GM23248 (cell line): ENCODE measurements around the gene VILL.

Source experiments
- EZH2 ChIP-seq: fragments of 200-600 bp; sonication (generic); IDR thresholded peaks from 2 replicates; pipeline ENCODE4 v1.6.1; 2018; ENCODE audit warnings: antibody characterized with exemption, mild to moderate bottlenecking; ENCODE audit not compliant: insufficient read depth, poor library complexity, severe bottlenecking
- EZH2phosphoT487 ChIP-seq: fragments of 200-600 bp; sonication (generic); IDR thresholded peaks from 2 replicates; pipeline ENCODE4 v1.6.1; 2018; ENCODE audit warnings: antibody characterized with exemption, moderate library complexity, mild to moderate bottlenecking, low read depth; ENCODE audit not compliant: insufficient read depth

DNA sequence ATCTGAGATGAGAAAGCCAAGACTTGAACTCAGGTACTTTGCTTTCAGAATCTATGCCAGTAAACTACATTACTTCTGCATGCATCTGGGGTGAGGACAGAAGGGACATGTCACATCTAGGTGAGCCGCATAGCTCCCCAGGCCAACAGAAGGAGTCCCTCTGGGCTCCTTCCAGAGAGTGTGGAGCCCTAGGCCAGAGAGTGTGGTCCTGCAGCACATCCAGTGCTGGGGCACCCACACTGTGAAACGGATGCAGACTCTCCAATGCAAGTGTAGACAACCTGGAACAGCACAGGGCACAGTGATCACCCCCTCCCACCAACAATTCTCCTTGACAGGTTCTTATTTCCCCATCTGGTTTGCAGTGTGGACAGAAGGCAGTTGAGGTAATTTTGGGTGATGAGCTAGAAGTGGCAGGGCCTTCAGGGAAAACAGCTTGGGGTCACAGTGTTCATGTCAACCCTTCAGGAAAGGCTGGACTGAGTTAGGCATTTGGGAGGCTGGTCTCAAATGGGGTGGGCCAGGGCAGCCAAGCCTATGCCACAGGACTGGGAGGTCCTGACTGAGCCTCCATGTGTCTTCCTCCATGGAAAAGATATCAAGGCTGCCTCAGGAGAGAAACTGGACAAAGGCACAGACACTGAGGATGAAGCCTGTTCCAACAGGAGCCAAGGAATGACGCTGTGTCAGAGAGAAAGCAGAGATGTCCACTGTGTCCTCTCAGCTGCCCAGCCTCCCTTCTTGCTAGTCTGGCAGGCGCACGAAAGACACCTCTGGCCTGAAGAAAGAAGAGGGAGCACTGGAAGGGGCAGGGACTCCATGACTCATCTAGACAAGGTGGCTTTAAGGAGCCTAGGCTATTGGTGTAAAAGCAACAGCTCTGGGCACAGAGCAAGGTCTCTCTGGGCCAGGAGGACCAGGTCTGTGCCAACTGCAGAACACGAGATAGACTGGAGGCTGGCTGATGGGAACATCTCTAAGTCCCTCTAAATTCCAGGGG is 37.2 kb downstream of the VILL start:
- TF ChIP-seq EZH2, result no peak
- no peak for TF ChIP-seq EZH2phosphoT487
